Tibial nerve (tissue), 4 donors: ENCODE measurements around the gene TTC39B.

Experiments used
- CTCF ChIP-seq, 5 experiments: fragments of 200-600 bp in 3 of 5; fragments of 450-650 bp in 2 of 5; sonication (generic) in 3 of 5; IDR thresholded peaks; one replicate each; pipeline ENCODE4 v1.5.1; 2016 to 2019; ENCODE audit warnings: antibody characterized with exemption in 5 of 5, mild to moderate bottlenecking in 3 of 5, moderate library complexity in 2 of 5
- EP300 ChIP-seq, 2 donors: sonication (generic); formaldehyde crosslinking; IDR thresholded peaks; one replicate each; pipeline ENCODE4 v1.6.1; 2017; ENCODE audit warnings: antibody characterized with exemption in 2 of 2, mild to moderate bottlenecking in 1 of 2
- POLR2A ChIP-seq, 2 donors: fragments of 450-650 bp; IDR thresholded peaks; one replicate each; pipeline ENCODE4 v1.6.1; 2017; ENCODE audit warnings: antibody characterized with exemption in 2 of 2, mild to moderate bottlenecking in 2 of 2, moderate library complexity in 2 of 2

DNA sequence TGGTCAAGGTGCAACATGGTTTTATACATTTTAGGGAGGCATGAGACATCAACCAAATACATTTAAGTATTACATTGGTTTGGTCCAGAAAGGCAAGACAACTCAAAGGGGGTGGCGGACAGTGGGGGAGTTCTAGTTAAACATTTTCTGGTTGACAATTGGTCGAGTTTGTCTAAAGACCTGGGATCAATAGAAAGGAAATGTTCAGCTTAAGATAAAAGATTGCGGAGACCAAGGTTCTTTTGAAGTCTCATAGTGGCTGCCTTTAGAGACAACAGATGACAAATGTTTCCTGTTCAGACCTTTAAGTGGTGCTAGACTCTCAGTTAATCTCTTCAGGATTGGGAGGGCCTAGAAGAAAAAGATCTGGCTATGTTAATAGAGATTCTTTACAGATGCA is 47.7 kb upstream of the TTC39B start:
- TF ChIP-seq CTCF (IDR thresholded peaks at IDR 0.05) (no peak), POLR2A (IDR thresholded peaks at IDR 0.05) (no peak), EP300 (IDR thresholded peaks at IDR 0.05) (no peak)
